CD14-positive monocyte (primary cell): ENCODE measurements around the gene VMA21. TPM values are rescaled to one million over a fixed set of nuclear protein-coding genes. Genes with fewer than 3 reads are reported as not detected.

Experiments
- DNase-seq, 3 donors: peaks; one replicate each; pipeline ENCODE4 v3.0.0-alpha.2; 2011 to 2022
- H2AFZ ChIP-seq: 2 replicates; pipeline ENCODE4 v1.6.0; 2012; ENCODE audit warnings: mild to moderate bottlenecking, low read depth, low read length, inconsistent platforms; ENCODE audit not compliant: insufficient read depth, poor library complexity, severe bottlenecking
- H3K27ac ChIP-seq, 2 donors: 1 replicate in 1 of 2; 2 replicates in 1 of 2; pipeline ENCODE4 v1.5.1; 2012 to 2013; ENCODE audit warnings: low read length in 2 of 2, control low read depth in 1 of 2, inconsistent platforms in 1 of 2, low read depth in 1 of 2, mild to moderate bottlenecking in 1 of 2
- H3K27me3 ChIP-seq, 2 donors: one replicate each; pipeline versions ENCODE4 v1.6.0 to v1.6.1; 2011 to 2013; ENCODE audit warnings: low read length in 2 of 2; ENCODE audit not compliant: control insufficient read depth in 2 of 2, insufficient read depth in 2 of 2
- H3K36me3 ChIP-seq, 2 donors: replicated peaks in 1 of 2; 1 replicate in 1 of 2; 2 replicates in 1 of 2; pipeline versions ENCODE4 v1.5.1 to v1.6.1; 2012 to 2013; ENCODE audit warnings: low read length in 2 of 2, control low read depth in 1 of 2, inconsistent platforms in 1 of 2, mild to moderate bottlenecking in 1 of 2; ENCODE audit not compliant: insufficient read depth in 2 of 2, control insufficient read depth in 1 of 2
- H3K4me1 ChIP-seq, 2 donors: 1 replicate in 1 of 2; 2 replicates in 1 of 2; pipeline versions ENCODE4 v1.5.1 to v1.6.1; 2012 to 2013; ENCODE audit warnings: low read length in 2 of 2, control low read depth in 1 of 2, inconsistent platforms in 1 of 2, mild to moderate bottlenecking in 1 of 2, moderate library complexity in 1 of 2; ENCODE audit not compliant: insufficient read depth in 2 of 2, control insufficient read depth in 1 of 2
- H3K4me2 ChIP-seq: replicated peaks from 2 replicates; pipeline ENCODE3; 2012; ENCODE audit warnings: low read length, moderate library complexity, mild to moderate bottlenecking; ENCODE audit not compliant: poor library complexity, severe bottlenecking; ENCODE audit errors: extremely low read depth
- H3K4me3 ChIP-seq, 3 experiments: fragments of 200-600 bp in 1 of 3; sonication (generic) in 1 of 3; replicated peaks in 1 of 3; 1 replicate in 2 of 3; 2 replicates in 1 of 3; pipeline ENCODE4 v1.5.1; 2011 to 2013; ENCODE audit warnings: low read length in 3 of 3, mild to moderate bottlenecking in 3 of 3, control low read depth in 2 of 3, low read depth in 2 of 3, inconsistent platforms in 1 of 3, moderate library complexity in 1 of 3
- H3K79me2 ChIP-seq: 2 replicates; pipeline ENCODE4 v1.6.0; 2012; ENCODE audit warnings: mild to moderate bottlenecking, control low read depth, inconsistent platforms, low read length, moderate library complexity; ENCODE audit not compliant: insufficient read depth
- H3K9ac ChIP-seq: 2 replicates; pipeline ENCODE4 v1.6.0; 2017; ENCODE audit warnings: low read length, mild to moderate bottlenecking; ENCODE audit not compliant: insufficient read depth, poor library complexity, severe bottlenecking
- H3K9me3 ChIP-seq, 2 donors: replicated peaks in 1 of 2; 1 replicate in 1 of 2; 2 replicates in 1 of 2; pipeline versions ENCODE4 v1.5.1 to v1.6.1; 2012 to 2013; ENCODE audit warnings: low read length in 2 of 2, control low read depth in 1 of 2; ENCODE audit not compliant: control insufficient read depth in 1 of 2, insufficient read depth in 1 of 2
- H4K20me1 ChIP-seq: 2 replicates; pipeline ENCODE4 v1.6.0; 2012; ENCODE audit warnings: mild to moderate bottlenecking, low read length, control low read depth, moderate library complexity; ENCODE audit not compliant: insufficient read depth
- H3K27ac Mint-ChIP-seq, 7 donors: one replicate each; pipeline ENCODE4 v1.8.0; 2020; ENCODE audit warnings: mild to moderate bottlenecking in 7 of 7, mixed read lengths in 7 of 7, moderate library complexity in 6 of 7, inconsistent platforms in 2 of 7
- H3K27me3 Mint-ChIP-seq, 3 donors: one replicate each; pipeline ENCODE4 v1.8.0; 2021 to 2022; ENCODE audit warnings: low read depth in 3 of 3, mild to moderate bottlenecking in 3 of 3, mixed read lengths in 3 of 3, moderate library complexity in 3 of 3, inconsistent platforms in 1 of 3
- H3K36me3 Mint-ChIP-seq, 2 donors: one replicate each; pipeline ENCODE4 v1.8.0; 2020; ENCODE audit warnings: mixed read lengths in 2 of 2, inconsistent platforms in 1 of 2, mild to moderate bottlenecking in 1 of 2
- H3K4me1 Mint-ChIP-seq: one replicate; pipeline ENCODE4 v1.8.0; 2020; ENCODE audit warnings: mild to moderate bottlenecking, mixed read lengths
- H3K4me3 Mint-ChIP-seq, 2 donors: one replicate each; pipeline ENCODE4 v1.8.0; 2020; ENCODE audit warnings: mild to moderate bottlenecking in 2 of 2, mixed read lengths in 2 of 2, moderate library complexity in 1 of 2
- H3K9me3 Mint-ChIP-seq, 7 donors: one replicate each; pipeline ENCODE4 v1.8.0; 2020 to 2022; ENCODE audit warnings: mixed read lengths in 7 of 7, mild to moderate bottlenecking in 6 of 7, moderate library complexity in 6 of 7, inconsistent platforms in 2 of 7
- WGBS: methylation state at CpG from one replicate; pipeline ENCODE4 v1.1.5; 2013; ENCODE audit warnings: missing lambda C conversion rate; ENCODE audit not compliant: insufficient coverage; 5-methylcytosine and 5-hydroxymethylcytosine counted together
- intact Hi-C, 2 donors: fragments of 100-400 bp; cut with micrococcal nuclease; formaldehyde crosslinking; loops; one replicate each; pipeline versions ENCODE4 v1.15.0 to v1.15.1; 2023
- polyA plus RNA-seq, 3 donors: library from polyadenylated mRNA; depleted of rRNA in 1 of 3; unstranded in 2 of 3; stranded (reverse) in 1 of 3; fragments of 300-500 nt in 2 of 3; fragments of >200 nt in 1 of 3; fragmentation: Illumina TruSeq in 2 of 3; gene quantifications; 1 replicate in 2 of 3; 2 replicates in 1 of 3; pipeline ENCODE4 v1.2.3, GENCODE V29; 2012 to 2021
- TF ChIP-seq, protein P1 (sequence below): fragments of 200-600 bp; IDR thresholded peaks from one replicate; pipeline ENCODE4 v1.8.0; 2022; ENCODE audit warnings: antibody characterized with exemption, mild to moderate bottlenecking

VMA21 gene
- polyA plus RNA-seq, 3 donors: 8.9 to 77.2 (median 53.0) TPM

DNA sequence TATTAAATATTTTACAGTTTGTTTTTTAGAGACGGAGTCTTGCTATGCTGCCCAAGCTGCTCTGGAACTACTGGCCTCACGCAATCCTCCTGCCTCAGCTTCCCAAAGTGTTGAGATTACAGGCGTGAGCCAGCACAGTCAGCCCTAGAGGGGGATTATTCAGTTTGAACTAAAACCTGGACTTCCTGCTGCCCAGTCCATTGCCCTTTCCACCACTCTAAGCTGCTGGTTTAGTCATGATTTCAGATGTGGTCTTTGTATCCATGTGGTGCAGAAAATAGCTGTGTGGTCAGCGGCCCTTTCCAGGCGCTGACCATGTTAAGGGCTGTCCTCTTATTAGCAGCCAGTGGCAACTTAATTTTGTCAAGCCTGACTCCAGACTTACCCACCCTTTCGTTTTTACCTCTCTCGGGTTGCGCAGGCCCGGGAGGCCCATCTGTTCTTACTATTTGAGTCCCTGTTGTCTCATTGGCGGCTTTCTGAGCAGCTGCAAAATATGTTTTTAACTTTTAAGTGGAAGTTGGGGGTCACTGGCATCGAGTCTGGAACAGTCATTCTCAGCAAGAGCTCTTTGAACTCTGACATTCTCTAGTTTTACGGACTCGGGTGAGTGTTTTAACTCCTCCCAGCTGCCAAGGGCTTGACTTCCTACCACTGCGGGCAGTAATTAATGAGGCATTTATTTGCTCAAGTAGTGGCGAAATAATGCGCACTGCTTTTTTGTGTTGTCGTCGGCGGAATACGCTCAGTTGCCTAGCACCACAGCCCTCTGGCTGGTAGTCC is 773 bp upstream of the VMA21 start:
- Histone ChIP-seq H3K27ac (peak overlapping the region; percentile 92 to 98), H4K20me1 (peaks cover 4% of the 10 kb centered on the region), H3K9me3 (peaks cover 0 to 5% of the 10 kb centered on the region in 2 donors), H3K36me3 (no peaks in the 10 kb centered on the region), H3K9ac (peak overlapping the region; percentile 86), H3K79me2 (peaks cover 43% of the 10 kb centered on the region), H3K4me3 (peak overlapping the region; percentile 61 to 84 (median 63)), H3K27me3 (no peaks in the 10 kb centered on the region), H3K4me1 (peaks cover 27 to 28% of the 10 kb centered on the region in 2 donors), H2AFZ (peak overlapping the region; percentile 90), H3K4me2 (peak overlapping the region; percentile 73)
- Mint-ChIP-seq H3K27ac (peak overlapping the region; percentile 93 to 98 (median 95)), H3K4me1 (peaks cover 34% of the 10 kb centered on the region), H3K36me3 (peaks cover 0 to 1% of the 10 kb centered on the region in 2 donors), H3K9me3 (peaks cover 0 to 10% (median 0%) of the 10 kb centered on the region in 7 donors), H3K27me3 (peaks cover 0 to 2% (median 0%) of the 10 kb centered on the region in 3 donors), H3K4me3 (peak overlapping the region; percentile 66 to 83)
- TF ChIP-seq, protein P1, sequence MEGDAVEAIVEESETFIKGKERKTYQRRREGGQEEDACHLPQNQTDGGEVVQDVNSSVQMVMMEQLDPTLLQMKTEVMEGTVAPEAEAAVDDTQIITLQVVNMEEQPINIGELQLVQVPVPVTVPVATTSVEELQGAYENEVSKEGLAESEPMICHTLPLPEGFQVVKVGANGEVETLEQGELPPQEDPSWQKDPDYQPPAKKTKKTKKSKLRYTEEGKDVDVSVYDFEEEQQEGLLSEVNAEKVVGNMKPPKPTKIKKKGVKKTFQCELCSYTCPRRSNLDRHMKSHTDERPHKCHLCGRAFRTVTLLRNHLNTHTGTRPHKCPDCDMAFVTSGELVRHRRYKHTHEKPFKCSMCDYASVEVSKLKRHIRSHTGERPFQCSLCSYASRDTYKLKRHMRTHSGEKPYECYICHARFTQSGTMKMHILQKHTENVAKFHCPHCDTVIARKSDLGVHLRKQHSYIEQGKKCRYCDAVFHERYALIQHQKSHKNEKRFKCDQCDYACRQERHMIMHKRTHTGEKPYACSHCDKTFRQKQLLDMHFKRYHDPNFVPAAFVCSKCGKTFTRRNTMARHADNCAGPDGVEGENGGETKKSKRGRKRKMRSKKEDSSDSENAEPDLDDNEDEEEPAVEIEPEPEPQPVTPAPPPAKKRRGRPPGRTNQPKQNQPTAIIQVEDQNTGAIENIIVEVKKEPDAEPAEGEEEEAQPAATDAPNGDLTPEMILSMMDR: no peak
- intact Hi-C loops: no loop called here
- DNase-seq: peak; percentile 52 to 59 (median 53)
- WGBS: 0% methylated on average over 6 of the region's 20 CpGs

DNA sequence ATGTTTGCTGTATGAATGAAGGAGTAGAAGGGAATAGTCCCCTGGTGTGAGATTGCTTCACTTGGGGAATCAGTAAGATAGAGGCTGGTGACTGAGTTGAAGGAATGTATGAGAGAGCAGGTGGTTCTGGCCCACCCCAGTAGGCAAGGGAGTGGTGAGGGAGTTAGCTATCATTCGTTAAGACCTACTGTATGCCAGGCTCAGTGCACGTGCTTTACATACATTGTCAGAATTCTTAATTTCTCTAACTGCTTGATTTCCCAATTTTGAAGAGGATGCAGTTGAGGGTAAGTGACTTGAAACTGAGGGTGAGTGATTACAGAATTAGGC is 700 bp downstream of the VMA21 start:
- intact Hi-C loops: no loop called here
- H3K36me3 ChIP-seq: peaks cover 0 to 3% of the 10 kb centered on the region in 2 donors
- H3K4me2 ChIP-seq: peak overlapping the region; percentile 73
- peaks cover 0 to 6% (median 0%) of the 10 kb centered on the region in 7 donors for H3K9me3 Mint-ChIP-seq
- DNase-seq: no peak
- H3K27ac Mint-ChIP-seq: peak overlapping the region; percentile 85 to 93 (median 90)
- peaks cover 0 to 4% (median 0%) of the 10 kb centered on the region in 3 donors for H3K27me3 Mint-ChIP-seq
- H3K4me3 Mint-ChIP-seq: peak overlapping the region; percentile 81 to 90
- H3K4me1 Mint-ChIP-seq: peaks cover 34% of the 10 kb centered on the region
- H3K4me1 ChIP-seq: peaks cover 27 to 28% of the 10 kb centered on the region in 2 donors
- H3K79me2 ChIP-seq: peaks cover 57% of the 10 kb centered on the region
- H3K36me3 Mint-ChIP-seq: peaks cover 1 to 2% of the 10 kb centered on the region in 2 donors
- peak overlapping the region; percentile 84 to 92 for H3K27ac ChIP-seq
- H4K20me1 ChIP-seq: peaks cover 17% of the 10 kb centered on the region
- H3K9ac ChIP-seq: peak overlapping the region; percentile 86
- no peaks in the 10 kb centered on the region for H3K27me3 ChIP-seq
- peak overlapping the region; percentile 79 to 85 (median 84) for H3K4me3 ChIP-seq
- peak overlapping the region; percentile 90 for H2AFZ ChIP-seq
- TF ChIP-seq, protein P1: no peak
- no CpG with 5 or more reads among the region's 2 CpGs for WGBS
- no peaks in the 10 kb centered on the region for H3K9me3 ChIP-seq
